Neural cell (in vitro differentiated cells): ENCODE results near the gene ESD. TPM values are rescaled to one million over a fixed set of nuclear protein-coding genes. Genes with fewer than 3 reads are reported as not detected.

Experiments
- H2AFZ ChIP-seq: fragments of 200-600, 300-800 bp; sonication (generic), shearing (Covaris generic); 2 replicates; pipeline ENCODE4 v1.6.0; 2014; ENCODE audit warnings: low read depth, mild to moderate bottlenecking, antibody characterized with exemption, low read length, moderate library complexity
- H3F3A ChIP-seq: fragments of 200-600 bp; shearing (Covaris generic); 2 replicates; pipeline ENCODE4 v1.6.1; 2016; ENCODE audit warnings: mild to moderate bottlenecking, moderate library complexity, mixed read lengths, antibody characterized with exemption, low read length; ENCODE audit not compliant: insufficient read depth, poor library complexity, severe bottlenecking
- H3K27ac ChIP-seq: fragments of 200-600, 300-800 bp; sonication (generic), shearing (Covaris generic); 2 replicates; pipeline ENCODE4 v1.5.1; 2014; ENCODE audit warnings: mild to moderate bottlenecking, low read length, moderate library complexity
- H3K27me3 ChIP-seq: fragments of 300-800, 200-600 bp; sonication (generic), shearing (Covaris generic); 2 replicates; pipeline ENCODE4 v1.6.0; 2014; ENCODE audit warnings: mild to moderate bottlenecking, low read depth, low read length, moderate library complexity; ENCODE audit not compliant: insufficient read depth
- H3K36me3 ChIP-seq: fragments of 300-800, 200-600 bp; sonication (generic), shearing (Covaris generic); 2 replicates; pipeline ENCODE4 v1.5.1; 2014; ENCODE audit warnings: mild to moderate bottlenecking, antibody characterized with exemption, low read length, moderate library complexity; ENCODE audit not compliant: insufficient read depth
- H3K4me2 ChIP-seq: fragments of 300-800, 200-600 bp; sonication (generic), shearing (Covaris generic); 2 replicates; pipeline ENCODE4 v1.6.0; 2014; ENCODE audit warnings: mild to moderate bottlenecking, low read length
- H3K4me3 ChIP-seq: fragments of 300-800, 200-600 bp; sonication (generic), shearing (Covaris generic); 2 replicates; pipeline ENCODE4 v1.5.1; 2014; ENCODE audit warnings: mild to moderate bottlenecking, low read length, moderate library complexity
- H3K79me2 ChIP-seq: fragments of 200-600 bp; shearing (Covaris generic); replicated peaks from 2 replicates; pipeline ENCODE4 v1.6.0; 2014; ENCODE audit warnings: mild to moderate bottlenecking, low read length, moderate library complexity; ENCODE audit not compliant: insufficient read depth
- H3K9ac ChIP-seq: fragments of 300-800, 200-600 bp; sonication (generic), shearing (Covaris generic); 2 replicates; pipeline ENCODE4 v1.6.1; 2016; ENCODE audit warnings: mild to moderate bottlenecking, low read length, mixed read lengths
- H3K9me2 ChIP-seq: fragments of 200-600 bp; shearing (Covaris generic); 2 replicates; pipeline ENCODE4 v1.6.1; 2016; ENCODE audit warnings: mild to moderate bottlenecking, low read length, mixed read lengths; ENCODE audit not compliant: insufficient read depth
- H3K9me3 ChIP-seq: fragments of 200-600, 300-800 bp; sonication (generic), shearing (Covaris generic); 2 replicates; pipeline ENCODE4 v1.6.1; 2016; ENCODE audit warnings: mild to moderate bottlenecking, mixed run types, low read length, moderate library complexity, mixed read lengths
- H4K20me1 ChIP-seq: fragments of 200-600 bp; shearing (Covaris generic); 2 replicates; pipeline ENCODE4 v1.6.1; 2016; ENCODE audit warnings: mild to moderate bottlenecking, mixed run types; ENCODE audit not compliant: insufficient read depth
- CTCF ChIP-seq: fragments of 450-650 bp; IDR thresholded peaks from 2 replicates; pipeline ENCODE4 v1.5.1; 2014; ENCODE audit warnings: antibody characterized with exemption, mild to moderate bottlenecking, moderate library complexity; ENCODE audit not compliant: poor library complexity, severe bottlenecking
- EP300 ChIP-seq: fragments of 450-650 bp; conservative IDR thresholded peaks from 2 replicates; pipeline ENCODE4 v1.6.1; 2014; ENCODE audit warnings: antibody characterized with exemption, mild to moderate bottlenecking, moderate library complexity; ENCODE audit not compliant: poor library complexity, severe bottlenecking
- EZH2 ChIP-seq: fragments of 200-600, 300-800 bp; shearing (Covaris generic), sonication (generic); IDR thresholded peaks from 2 replicates; pipeline ENCODE4 v1.6.1; 2014; ENCODE audit warnings: antibody characterized with exemption, low read length, borderline replicate concordance, mild to moderate bottlenecking; ENCODE audit not compliant: insufficient read depth, poor library complexity, severe bottlenecking
- MXI1 ChIP-seq: fragments of 450-650 bp; conservative IDR thresholded peaks from 2 replicates; pipeline ENCODE4 v1.6.1; 2014; ENCODE audit warnings: antibody characterized with exemption, mild to moderate bottlenecking; ENCODE audit not compliant: poor library complexity, severe bottlenecking
- POLR2AphosphoS5 ChIP-seq: IDR thresholded peaks from 2 replicates; pipeline ENCODE4 v1.6.1; 2012
- RAD21 ChIP-seq: fragments of 450-650 bp; conservative IDR thresholded peaks from 2 replicates; pipeline ENCODE4 v1.6.1; 2014; ENCODE audit warnings: antibody characterized with exemption, mild to moderate bottlenecking, moderate library complexity
- REST ChIP-seq: IDR thresholded peaks from 2 replicates; pipeline ENCODE4 v1.6.1; 2012; ENCODE audit warnings: borderline replicate concordance
- SMC3 ChIP-seq: fragments of 450-650 bp; conservative IDR thresholded peaks from 2 replicates; pipeline ENCODE4 v1.6.1; 2014; ENCODE audit warnings: antibody characterized with exemption, mild to moderate bottlenecking, moderate library complexity; ENCODE audit not compliant: poor library complexity
- TAF1 ChIP-seq: IDR thresholded peaks from 2 replicates; pipeline ENCODE4 v1.6.1; 2012; ENCODE audit warnings: low read depth
- polyA plus RNA-seq: library from polyadenylated mRNA; depleted of rRNA; stranded (reverse); fragments of >200 nt; gene quantifications from 2 replicates; pipeline ENCODE4 v1.2.3, GENCODE V29; 2014

The ESD gene
- polyA plus RNA-seq, 1 donor from 2014 or later, result 94.6 TPM

GRCh38 chr13:46731535-46731934 lies 65.4 kb downstream of the ESD start:
- no peak overlapping the region for H3K4me2 ChIP-seq
- no peak overlapping the region for H3K27ac ChIP-seq
- no peaks in the 10 kb centered on the region for H4K20me1 ChIP-seq
- H3K9me3 ChIP-seq, result no peaks in the 10 kb centered on the region
- no peaks in the 10 kb centered on the region for H3K27me3 ChIP-seq
- H2AFZ ChIP-seq, result no peak overlapping the region
- no peaks in the 10 kb centered on the region for H3K9me2 ChIP-seq
- H3F3A ChIP-seq, result no peaks in the 10 kb centered on the region
- peaks cover 13% of the 10 kb centered on the region for H3K36me3 ChIP-seq
- H3K4me3 ChIP-seq, result no peak overlapping the region
- no peaks in the 10 kb centered on the region for H3K79me2 ChIP-seq
- no peak overlapping the region for H3K9ac ChIP-seq
- TF ChIP-seq EP300 (no peak), EZH2 (no peak), REST (no peak), RAD21 (no peak)

- no peaks in the 10 kb centered on the region for H4K20me1 ChIP-seq
- no peak overlapping the region for H3K4me2 ChIP-seq
- H3K36me3 ChIP-seq, result peaks cover 23% of the 10 kb centered on the region
- no peaks in the 10 kb centered on the region for H3K9me3 ChIP-seq
- H3K4me3 ChIP-seq, result no peak overlapping the region
- no peaks in the 10 kb centered on the region for H3K9me2 ChIP-seq
- H3F3A ChIP-seq, result no peaks in the 10 kb centered on the region
- no peaks in the 10 kb centered on the region for H3K79me2 ChIP-seq
- H2AFZ ChIP-seq, result no peak overlapping the region
- no peaks in the 10 kb centered on the region for H3K27me3 ChIP-seq
- H3K9ac ChIP-seq, result no peak overlapping the region
- H3K27ac ChIP-seq, result no peak overlapping the region
- TF ChIP-seq RAD21 (no peak), EZH2 (no peak), SMC3 (no peak), EP300 (no peak), CTCF (no peak), POLR2AphosphoS5 (no peak), REST (no peak), MXI1 (no peak), TAF1 (no peak)
Observed at GRCh38 chr13:46728777-46729176, 68.2 kb downstream of the ESD start.
